Tracheal epithelial cell (primary cell): ENCODE measurements around the gene SIX3. TPM values are rescaled to one million over a fixed set of nuclear protein-coding genes. Genes with fewer than 3 reads are reported as not detected.

Experiments
- total RNA-seq: library from RNA; depleted of rRNA; stranded (reverse); fragments of >200 nt; gene quantifications from 2 replicates; pipeline ENCODE4 v1.2.1, GENCODE V29; 2014

SIX3 gene
- not detected in 2 replicates for total RNA-seq

DNA sequence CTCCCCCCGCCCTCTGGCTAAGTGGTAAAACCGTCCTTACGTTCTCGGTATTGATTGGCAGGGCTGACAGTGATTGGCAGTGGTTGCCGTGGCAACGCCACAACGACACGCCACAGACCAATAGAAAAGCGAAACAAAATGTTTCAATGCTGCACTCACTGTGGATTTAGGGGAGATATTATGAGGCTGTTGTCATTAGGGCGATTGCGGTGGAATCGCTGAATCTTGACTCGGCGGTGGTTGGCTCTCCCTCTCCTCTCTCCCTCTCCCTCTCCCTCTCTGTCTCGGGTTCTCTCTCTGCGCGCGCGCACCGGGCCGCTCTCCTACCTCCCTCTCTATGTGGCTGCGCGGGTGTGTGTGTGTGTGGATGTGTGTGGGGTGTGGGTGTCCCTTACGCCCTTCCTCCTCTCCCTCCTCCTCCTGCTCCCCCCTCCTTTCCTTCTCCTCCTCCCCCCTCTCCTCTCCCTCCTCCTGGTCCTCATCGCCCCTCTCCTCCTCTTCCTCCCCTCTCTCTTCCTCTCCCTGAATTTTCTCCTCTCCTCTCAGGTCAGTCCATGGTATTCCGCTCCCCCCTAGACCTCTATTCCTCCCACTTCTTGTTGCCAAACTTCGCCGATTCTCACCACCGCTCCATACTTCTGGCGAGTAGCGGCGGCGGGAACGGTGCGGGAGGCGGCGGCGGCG, at the start of gene SIX3:
Gene SIX3 (plus strand): TSS at position 152 of the 684 bp plus-strand sequence. CDS start 403 bp downstream, at position 555.

Other genes starting within 250 kb of the SIX3 start
- gene SIX2, start 67.8 kb downstream of the SIX3 start, total RNA-seq, result 5.3 and 10.7 TPM in 2 replicates